HCT116 (cell line): ENCODE measurements around the gene UQCRC1. TPM values are rescaled to one million over a fixed set of nuclear protein-coding genes. Genes with fewer than 3 reads are reported as not detected.

Experiments used
- ATAC-seq: fragments of 200-7000 bp; cut with Tn5 transposase; 2 replicates; pipeline ENCODE4 v1.9.1; 2020; ENCODE audit warnings: mild to moderate bottlenecking, moderate library complexity
- BruUV-seq: library from RNA; stranded (reverse); fragments of 400-500 nt; replicated peaks from 2 replicates; lab custom pipeline; 2021; lab: Mats Ljungman, UMichigan
- CTCF ChIA-PET: fragments of 300-600 bp; sonication (Branson Sonifier 250); formaldehyde crosslinking; loops from one replicate; lab custom pipeline; 2021; ENCODE audit warnings: antibody characterized with exemption; lab: Charles Lee
- POLR2A ChIA-PET: fragments of 300-600, 350-600 bp; sonication (Branson Sonifier 250); formaldehyde crosslinking; loops from one replicate; lab custom pipeline; 2021; ENCODE audit warnings: antibody characterized with exemption; lab: Charles Lee
- RAD21 ChIA-PET, 2 experiments: fragments of 300-600 bp; sonication (Branson Sonifier 250); formaldehyde crosslinking; loops; one replicate each; lab custom pipeline; 2023; ENCODE audit warnings: low total read pairs in 2 of 2; ENCODE audit not compliant: uncharacterized antibody in 2 of 2, unreplicated experiment in 2 of 2, low non-redundant PET in 1 of 2; lab: Charles Lee
- DNase-seq: peaks from one replicate; pipeline ENCODE4 v3.0.0-alpha.2; 2010; ENCODE audit warnings: low read depth, low spot score
- H2AFZ ChIP-seq: fragments of 200-600 bp; shearing (Covaris generic), sonication (generic); 2 replicates; pipeline ENCODE4 v1.6.1; 2017; ENCODE audit warnings: low read depth, mixed run types, mixed read lengths, antibody characterized with exemption, low read length; ENCODE audit not compliant: poor library complexity, severe bottlenecking
- H3K27ac ChIP-seq: 2 replicates; pipeline ENCODE4 v1.5.1; 2012; ENCODE audit warnings: low read depth, low read length
- H3K27me3 ChIP-seq: fragments of 200-600 bp; sonication (generic); 2 replicates; pipeline ENCODE4 v1.6.1; 2016; ENCODE audit warnings: mixed run types, low read length, mixed read lengths; ENCODE audit not compliant: insufficient read depth
- H3K36me3 ChIP-seq, 2 experiments: fragments of 200-500 bp in 1 of 2; fragments of 200-600 bp in 1 of 2; sonication (Bioruptor generic) in 1 of 2; sonication (generic) in 1 of 2; 2 replicates each; pipeline versions ENCODE4 v1.5.1 to v1.6.1; 2014 to 2016; ENCODE audit warnings: low read length in 2 of 2, inconsistent platforms in 1 of 2, mixed read lengths in 1 of 2, mixed run types in 1 of 2; ENCODE audit not compliant: insufficient read depth in 2 of 2, control insufficient read depth in 1 of 2
- H3K4me1 ChIP-seq, 2 experiments: fragments of 200-600 bp in 1 of 2; sonication (generic) in 1 of 2; 2 replicates each; pipeline versions ENCODE4 v1.5.1 to v1.6.1; 2012 to 2017; ENCODE audit warnings: low read length in 2 of 2, inconsistent platforms in 1 of 2, mild to moderate bottlenecking in 1 of 2, mixed read lengths in 1 of 2, mixed run types in 1 of 2, moderate library complexity in 1 of 2; ENCODE audit not compliant: insufficient read depth in 2 of 2, control insufficient read depth in 1 of 2
- H3K4me2 ChIP-seq: fragments of 200-600 bp; sonication (generic); 2 replicates; pipeline ENCODE4 v1.6.1; 2017; ENCODE audit warnings: mixed run types, low read length, mixed read lengths
- H3K4me3 ChIP-seq, 2 experiments: fragments of 200-600 bp in 1 of 2; sonication (generic) in 1 of 2; replicated peaks in 1 of 2; 2 replicates each; pipeline ENCODE4 v1.5.1; 2011 to 2016; ENCODE audit warnings: low read length in 2 of 2, control low read depth in 1 of 2, low read depth in 1 of 2, mild to moderate bottlenecking in 1 of 2, mixed read lengths in 1 of 2, mixed run types in 1 of 2
- H3K79me2 ChIP-seq: fragments of 200-600 bp; sonication (generic); 2 replicates; pipeline ENCODE4 v1.6.1; 2017; ENCODE audit warnings: mild to moderate bottlenecking, mixed run types, low read length, moderate library complexity, mixed read lengths; ENCODE audit not compliant: insufficient read depth
- H3K9ac ChIP-seq: fragments of 200-600 bp; sonication (generic); 2 replicates; pipeline ENCODE4 v1.6.1; 2016; ENCODE audit warnings: low read length, mixed read lengths
- H3K9me2 ChIP-seq: fragments of 200-600 bp; sonication (generic), shearing (Covaris generic); 2 replicates; pipeline ENCODE4 v1.6.1; 2017; ENCODE audit warnings: mixed run types, mild to moderate bottlenecking, moderate library complexity; ENCODE audit not compliant: insufficient read depth
- H3K9me3 ChIP-seq, 2 experiments: fragments of 200-500 bp in 1 of 2; fragments of 200-600 bp in 1 of 2; sonication (Bioruptor generic) in 1 of 2; sonication (generic) in 1 of 2; 2 replicates each; pipeline ENCODE4 v1.6.1; 2014 to 2017; ENCODE audit warnings: low read length in 2 of 2, mixed read lengths in 2 of 2, inconsistent platforms in 1 of 2, low read depth in 1 of 2, mild to moderate bottlenecking in 1 of 2, mixed run types in 1 of 2, moderate library complexity in 1 of 2; ENCODE audit not compliant: control insufficient read depth in 1 of 2, insufficient read depth in 1 of 2
- H4K20me1 ChIP-seq: fragments of 200-600 bp; sonication (generic), shearing (Covaris generic); 2 replicates; pipeline ENCODE4 v1.6.1; 2017; ENCODE audit warnings: mixed run types, mild to moderate bottlenecking, moderate library complexity; ENCODE audit not compliant: insufficient read depth
- ATF3 ChIP-seq: IDR thresholded peaks from 2 replicates; pipeline ENCODE4 v1.6.1; 2012
- CEBPB ChIP-seq: IDR thresholded peaks from 2 replicates; pipeline ENCODE4 v1.6.1; 2012; ENCODE audit warnings: low read depth
- EZH2 ChIP-seq: fragments of 200-600 bp; sonication (generic); IDR thresholded peaks from 2 replicates; pipeline ENCODE4 v1.6.1; 2017; ENCODE audit warnings: antibody characterized with exemption, mixed run types
- POLR2A ChIP-seq: IDR thresholded peaks from 2 replicates; pipeline ENCODE4 v1.7.0; 2011; ENCODE audit warnings: borderline replicate concordance; ENCODE audit not compliant: insufficient read depth, insufficient read length; ENCODE audit errors: extremely low read depth
- POLR2AphosphoS5 ChIP-seq: IDR thresholded peaks from 2 replicates; pipeline ENCODE4 v1.6.1; 2011; ENCODE audit warnings: mild to moderate bottlenecking, low read depth, low read length, moderate library complexity
- SIN3A ChIP-seq: IDR thresholded peaks from 2 replicates; pipeline ENCODE4 v1.6.1; 2012; ENCODE audit warnings: low read depth
- SRF ChIP-seq: IDR thresholded peaks from 2 replicates; pipeline ENCODE4 v1.6.1; 2012; ENCODE audit warnings: low read depth
- TCF7L2 ChIP-seq: IDR thresholded peaks from 2 replicates; pipeline ENCODE4 v1.7.0; 2011; ENCODE audit warnings: borderline replicate concordance, inconsistent platforms; ENCODE audit not compliant: insufficient read depth, insufficient read length; ENCODE audit errors: extremely low read depth
- ZFX ChIP-seq: fragments of 450-650 bp; IDR thresholded peaks from 2 replicates; pipeline ENCODE4 v1.6.1; 2017
- intact Hi-C: fragments of 100-400 bp; cut with micrococcal nuclease; formaldehyde crosslinking; loops from 2 replicates; pipeline ENCODE4 v1.10.0; 2022
- total RNA-seq: library from RNA; stranded (reverse); gene quantifications from one replicate; pipeline ENCODE4 v1.2.1, GENCODE V29; 2021; ENCODE audit not compliant: unreplicated experiment
- TF ChIP-seq, protein P1 (sequence below): IDR thresholded peaks from 2 replicates; pipeline ENCODE4 v1.6.1; 2011; ENCODE audit warnings: mild to moderate bottlenecking, low read length, moderate library complexity; ENCODE audit not compliant: insufficient replicate concordance; ENCODE audit errors: extremely low read depth

The UQCRC1 gene
- total RNA-seq, 1 experiment from 2014 or later, result 318 TPM

- Histone ChIP-seq H3K79me2 (no peaks in the 10 kb centered on the region), H3K27me3 (no peaks in the 10 kb centered on the region), H3K4me2 (no peak overlapping the region), H3K9me3 (no peaks in the 10 kb centered on the region), H4K20me1 (no peaks in the 10 kb centered on the region), H2AFZ (no peak overlapping the region), H3K9me2 (no peaks in the 10 kb centered on the region), H3K36me3 (no peaks in the 10 kb centered on the region), H3K27ac (no peak overlapping the region), H3K4me3 (no peak overlapping the region), H3K4me1 (no peaks in the 10 kb centered on the region), H3K9ac (no peak overlapping the region)
- CTCF ChIA-PET, result no interaction called here
- BruUV-seq, result no TSS peak
- intact Hi-C loops, result no loop called here
- no peak for DNase-seq
- ATAC-seq, result no peak
- POLR2A ChIA-PET, result no interaction called here
- RAD21 ChIA-PET, result no interaction called here
- TF ChIP-seq POLR2A (no peak), ZFX (no peak), ATF3 (no peak), TCF7L2 (no peak), EZH2 (no peak), POLR2AphosphoS5 (no peak), SRF (no peak), CEBPB (no peak), SIN3A (no peak)
- TF ChIP-seq, protein P1, sequence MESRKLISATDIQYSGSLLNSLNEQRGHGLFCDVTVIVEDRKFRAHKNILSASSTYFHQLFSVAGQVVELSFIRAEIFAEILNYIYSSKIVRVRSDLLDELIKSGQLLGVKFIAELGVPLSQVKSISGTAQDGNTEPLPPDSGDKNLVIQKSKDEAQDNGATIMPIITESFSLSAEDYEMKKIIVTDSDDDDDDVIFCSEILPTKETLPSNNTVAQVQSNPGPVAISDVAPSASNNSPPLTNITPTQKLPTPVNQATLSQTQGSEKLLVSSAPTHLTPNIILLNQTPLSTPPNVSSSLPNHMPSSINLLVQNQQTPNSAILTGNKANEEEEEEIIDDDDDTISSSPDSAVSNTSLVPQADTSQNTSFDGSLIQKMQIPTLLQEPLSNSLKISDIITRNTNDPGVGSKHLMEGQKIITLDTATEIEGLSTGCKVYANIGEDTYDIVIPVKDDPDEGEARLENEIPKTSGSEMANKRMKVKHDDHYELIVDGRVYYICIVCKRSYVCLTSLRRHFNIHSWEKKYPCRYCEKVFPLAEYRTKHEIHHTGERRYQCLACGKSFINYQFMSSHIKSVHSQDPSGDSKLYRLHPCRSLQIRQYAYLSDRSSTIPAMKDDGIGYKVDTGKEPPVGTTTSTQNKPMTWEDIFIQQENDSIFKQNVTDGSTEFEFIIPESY, result no peak
These were observed 34.1 kb downstream of the UQCRC1 start for GRCh38 chr3:48575366-48575765.
